Tibial nerve (tissue), 4 donors: ENCODE measurements around the gene ASTN1. TPM values are rescaled to one million over a fixed set of nuclear protein-coding genes. Genes with fewer than 3 reads are reported as not detected.

Experiments
- DNase-seq, 2 donors: peaks; one replicate each; pipeline ENCODE4 v3.0.0-alpha.2; 2019; ENCODE audit warnings: low spot score in 2 of 2
- H3K27ac ChIP-seq, 4 donors: fragments of 200-600 bp; sonication (generic) in 3 of 4; one replicate each; pipeline ENCODE4 v1.5.1; 2017 to 2019; ENCODE audit warnings: mild to moderate bottlenecking in 1 of 4
- H3K27me3 ChIP-seq, 2 donors: fragments of 200-600 bp; sonication (generic) in 1 of 2; one replicate each; pipeline versions ENCODE4 v1.5.1 to v1.6.0; 2017 to 2019
- H3K36me3 ChIP-seq, 3 donors: fragments of 200-600 bp; sonication (generic); one replicate each; pipeline ENCODE4 v1.5.1; 2018 to 2019
- H3K4me1 ChIP-seq, 4 donors: fragments of 200-600 bp; sonication (generic) in 3 of 4; one replicate each; pipeline ENCODE4 v1.5.1; 2017 to 2019
- H3K4me3 ChIP-seq, 4 donors: fragments of 200-600 bp; sonication (generic) in 3 of 4; one replicate each; pipeline ENCODE4 v1.5.1; 2017 to 2019; ENCODE audit warnings: mild to moderate bottlenecking in 1 of 4, moderate library complexity in 1 of 4
- H3K9me3 ChIP-seq, 4 donors: fragments of 200-600 bp; sonication (generic) in 3 of 4; one replicate each; pipeline ENCODE4 v1.5.1; 2017 to 2019
- EP300 ChIP-seq, 2 donors: sonication (generic); formaldehyde crosslinking; IDR thresholded peaks; one replicate each; pipeline ENCODE4 v1.6.1; 2017; ENCODE audit warnings: antibody characterized with exemption in 2 of 2, mild to moderate bottlenecking in 1 of 2
- POLR2A ChIP-seq, 2 donors: fragments of 450-650 bp; IDR thresholded peaks; one replicate each; pipeline ENCODE4 v1.6.1; 2017; ENCODE audit warnings: antibody characterized with exemption in 2 of 2, mild to moderate bottlenecking in 2 of 2, moderate library complexity in 2 of 2
- WGBS, 2 donors: methylation state at CpG; one replicate each; pipeline ENCODE4 v1.1.5; 2018; 5-methylcytosine and 5-hydroxymethylcytosine counted together
- total RNA-seq, 4 donors: library from RNA; depleted of rRNA; stranded (reverse); fragments of >200 nt; gene quantifications; one replicate each; pipeline ENCODE4 v1.1.0, GENCODE V29; 2016
- TF ChIP-seq, protein P1 (sequence below), 5 experiments: fragments of 200-600 bp in 3 of 5; fragments of 450-650 bp in 2 of 5; sonication (generic) in 3 of 5; IDR thresholded peaks; one replicate each; pipeline ENCODE4 v1.5.1; 2016 to 2019; ENCODE audit warnings: antibody characterized with exemption in 5 of 5, mild to moderate bottlenecking in 3 of 5, moderate library complexity in 2 of 5

ASTN1 gene
- total RNA-seq, 4 donors from 2014 or later, result 0.30 to 0.63 TPM; not detected in 2

DNA sequence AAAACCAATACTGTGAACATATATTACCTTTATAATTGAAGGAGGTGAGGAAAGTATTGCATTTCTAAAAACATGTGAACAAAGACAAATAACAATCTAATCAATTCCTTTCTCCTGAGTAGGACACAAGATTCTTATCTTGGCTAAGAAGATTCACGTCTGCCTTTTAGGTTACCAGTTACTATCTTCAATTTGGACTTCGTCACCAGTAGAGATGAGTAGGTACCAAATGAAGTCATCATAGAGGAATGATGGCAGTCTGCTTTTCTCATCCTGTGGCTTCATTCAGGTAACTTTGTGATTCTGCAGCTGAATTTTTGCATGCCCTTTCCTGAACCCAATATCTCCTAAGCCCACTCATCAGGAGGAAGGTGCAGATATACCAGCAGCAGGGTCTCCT, 32.4 kb downstream of the ASTN1 start:
- 93 to 97% methylated on average over 2 of the region's 2 CpGs for WGBS, 2 donors
- TF ChIP-seq EP300 (IDR thresholded peaks at IDR 0.05), result no peak
- TF ChIP-seq, protein P1, sequence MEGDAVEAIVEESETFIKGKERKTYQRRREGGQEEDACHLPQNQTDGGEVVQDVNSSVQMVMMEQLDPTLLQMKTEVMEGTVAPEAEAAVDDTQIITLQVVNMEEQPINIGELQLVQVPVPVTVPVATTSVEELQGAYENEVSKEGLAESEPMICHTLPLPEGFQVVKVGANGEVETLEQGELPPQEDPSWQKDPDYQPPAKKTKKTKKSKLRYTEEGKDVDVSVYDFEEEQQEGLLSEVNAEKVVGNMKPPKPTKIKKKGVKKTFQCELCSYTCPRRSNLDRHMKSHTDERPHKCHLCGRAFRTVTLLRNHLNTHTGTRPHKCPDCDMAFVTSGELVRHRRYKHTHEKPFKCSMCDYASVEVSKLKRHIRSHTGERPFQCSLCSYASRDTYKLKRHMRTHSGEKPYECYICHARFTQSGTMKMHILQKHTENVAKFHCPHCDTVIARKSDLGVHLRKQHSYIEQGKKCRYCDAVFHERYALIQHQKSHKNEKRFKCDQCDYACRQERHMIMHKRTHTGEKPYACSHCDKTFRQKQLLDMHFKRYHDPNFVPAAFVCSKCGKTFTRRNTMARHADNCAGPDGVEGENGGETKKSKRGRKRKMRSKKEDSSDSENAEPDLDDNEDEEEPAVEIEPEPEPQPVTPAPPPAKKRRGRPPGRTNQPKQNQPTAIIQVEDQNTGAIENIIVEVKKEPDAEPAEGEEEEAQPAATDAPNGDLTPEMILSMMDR (IDR thresholded peaks at IDR 0.05), result no peak
- TF ChIP-seq POLR2A (IDR thresholded peaks at IDR 0.05), result no peak

DNA sequence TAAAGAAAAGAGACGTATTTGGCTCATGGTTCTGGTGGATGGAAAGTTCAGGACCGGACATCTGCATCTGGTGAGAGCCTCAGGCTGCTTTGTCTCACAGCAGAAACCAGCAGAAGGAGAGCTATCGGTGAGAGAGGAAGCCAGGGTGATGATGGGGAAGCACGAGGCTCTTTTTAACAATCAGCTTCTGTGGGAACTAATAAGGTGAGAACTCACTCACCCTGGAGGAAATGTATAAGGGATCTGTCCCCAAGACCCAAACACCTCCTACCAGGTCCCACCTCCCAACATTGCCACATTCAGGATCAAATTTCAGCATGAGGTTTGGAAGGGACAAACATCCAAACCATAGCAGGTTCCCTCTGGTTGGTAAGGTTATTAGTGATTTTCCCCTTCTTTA, 32.8 kb downstream of the ASTN1 start:
- WGBS, 2 donors, result 60 to 73% methylated on average over 4 of the region's 4 CpGs
- H3K27me3 ChIP-seq, result no peaks in the 10 kb centered on the region
- H3K36me3 ChIP-seq, result no peaks in the 10 kb centered on the region
- H3K9me3 ChIP-seq, result no peaks in the 10 kb centered on the region
- no peaks in the 10 kb centered on the region for H3K4me1 ChIP-seq
- DNase-seq, result no peak
- no peak for TF ChIP-seq EP300 (IDR thresholded peaks at IDR 0.05)
- TF ChIP-seq, protein P1 (IDR thresholded peaks at IDR 0.05), result no peak
- TF ChIP-seq POLR2A (IDR thresholded peaks at IDR 0.05), result no peak
- no peak overlapping the region for H3K27ac ChIP-seq
- no peak overlapping the region for H3K4me3 ChIP-seq

More for the DNA sequence above, 32.4 kb downstream of the ASTN1 start:
- Histone ChIP-seq H3K9me3 (no peaks in the 10 kb centered on the region), H3K36me3 (no peaks in the 10 kb centered on the region), H3K27me3 (no peaks in the 10 kb centered on the region), H3K27ac (no peak overlapping the region), H3K4me3 (no peak overlapping the region), H3K4me1 (no peaks in the 10 kb centered on the region)
- no peak for DNase-seq

DNA sequence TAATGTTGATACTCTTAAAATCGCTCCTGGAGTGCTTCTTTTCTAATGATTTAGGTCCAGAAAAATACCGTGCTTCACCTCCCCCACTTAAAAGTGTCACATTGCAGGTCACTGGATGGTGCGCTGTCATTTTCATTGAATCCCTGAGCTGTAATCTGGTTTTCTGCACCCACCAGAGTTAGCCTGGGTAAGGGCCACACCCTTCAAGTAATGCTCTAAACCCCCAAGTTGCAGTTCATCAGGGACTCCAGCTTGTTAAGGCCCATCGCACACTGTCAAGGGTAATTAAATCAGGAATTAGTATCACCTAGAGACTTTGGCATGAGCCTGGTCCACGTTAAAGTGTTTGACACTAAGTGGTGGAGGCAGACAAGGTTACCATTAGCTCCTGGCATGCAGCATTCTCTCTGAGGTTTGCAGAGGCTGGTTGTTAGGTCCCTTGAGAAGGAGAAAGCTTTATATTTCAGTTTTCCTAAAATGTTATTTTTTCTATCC, 34.0 kb downstream of the ASTN1 start:
- no peak for TF ChIP-seq EP300 (IDR thresholded peaks at IDR 0.05)
- TF ChIP-seq, protein P1 (IDR thresholded peaks at IDR 0.05), result no peak
- TF ChIP-seq POLR2A (IDR thresholded peaks at IDR 0.05), result no peak
- Histone ChIP-seq H3K27me3 (no peaks in the 10 kb centered on the region), H3K9me3 (no peaks in the 10 kb centered on the region), H3K36me3 (no peaks in the 10 kb centered on the region), H3K4me3 (no peak overlapping the region), H3K4me1 (no peaks in the 10 kb centered on the region), H3K27ac (no peak overlapping the region)
- 78 to 84% methylated on average over 5 of the region's 5 CpGs for WGBS, 2 donors
- no peak for DNase-seq

DNA sequence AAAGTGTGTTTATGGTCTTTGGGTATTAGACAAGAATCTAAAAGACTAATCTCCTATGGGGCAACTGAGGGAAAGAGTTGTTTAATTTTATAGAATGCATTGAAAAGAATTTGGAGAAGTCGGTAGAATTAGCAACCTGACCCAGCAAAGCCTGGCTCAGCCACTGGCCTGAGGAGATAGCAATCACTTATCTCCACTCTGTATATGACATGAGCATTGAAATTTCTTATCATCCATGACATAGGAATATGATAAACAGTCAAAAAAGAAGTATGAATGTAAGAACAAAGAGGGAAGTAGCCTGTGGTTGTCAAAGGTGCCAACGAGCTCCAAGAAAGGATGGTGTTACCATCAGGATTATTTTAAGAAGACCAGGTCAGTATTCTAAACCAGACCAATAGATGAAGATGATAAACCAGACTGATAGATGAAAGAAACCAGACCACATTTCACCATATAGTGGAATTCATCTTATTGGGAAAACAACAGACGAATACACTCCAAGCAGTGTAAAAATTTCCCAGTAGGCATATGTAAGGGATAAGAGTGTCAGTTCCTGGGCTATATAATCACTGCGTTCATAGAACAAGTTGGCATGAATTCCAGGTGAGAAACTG, 35.7 kb downstream of the ASTN1 start:
- WGBS, 2 donors, result 80 to 85% methylated on average over 4 of the region's 4 CpGs
- no peaks in the 10 kb centered on the region for H3K27me3 ChIP-seq
- no peak for DNase-seq
- no peaks in the 10 kb centered on the region for H3K9me3 ChIP-seq
- no peak for TF ChIP-seq POLR2A (IDR thresholded peaks at IDR 0.05)
- TF ChIP-seq, protein P1 (IDR thresholded peaks at IDR 0.05), result no peak
- no peak for TF ChIP-seq EP300 (IDR thresholded peaks at IDR 0.05)
- H3K36me3 ChIP-seq, result no peaks in the 10 kb centered on the region
- H3K27ac ChIP-seq, result no peak overlapping the region
- no peak overlapping the region for H3K4me3 ChIP-seq
- H3K4me1 ChIP-seq, result no peaks in the 10 kb centered on the region

DNA sequence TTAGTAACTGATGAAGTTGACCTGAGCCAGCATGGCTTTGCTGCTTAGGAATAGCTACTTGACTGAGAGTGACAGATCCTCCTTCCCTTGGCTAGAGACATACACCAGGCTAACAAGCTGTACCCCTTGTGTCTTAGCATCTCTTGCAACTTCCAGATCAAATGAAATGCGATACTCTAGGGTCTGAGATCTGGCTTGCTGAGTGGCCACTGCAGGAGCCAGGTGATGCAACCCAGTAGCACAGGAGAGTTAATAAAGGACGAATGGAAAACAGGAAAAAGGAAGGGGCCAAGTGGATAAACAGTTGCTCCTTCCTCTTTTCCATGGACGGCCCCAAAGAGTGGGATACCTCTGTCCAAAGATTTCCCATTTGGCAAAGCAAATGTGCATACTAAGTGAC, 38.2 kb downstream of the ASTN1 start:
- no peaks in the 10 kb centered on the region for H3K4me1 ChIP-seq
- TF ChIP-seq POLR2A (IDR thresholded peaks at IDR 0.05) (no peak), EP300 (IDR thresholded peaks at IDR 0.05) (no peak)
- TF ChIP-seq, protein P1 (IDR thresholded peaks at IDR 0.05), result no peak
- WGBS, 2 donors, result 64 to 66% methylated on average over 3 of the region's 3 CpGs
- H3K27me3 ChIP-seq, result no peaks in the 10 kb centered on the region
- H3K36me3 ChIP-seq, result no peaks in the 10 kb centered on the region
- no peak for DNase-seq
- no peaks in the 10 kb centered on the region for H3K9me3 ChIP-seq
- no peak overlapping the region for H3K4me3 ChIP-seq
- no peak overlapping the region for H3K27ac ChIP-seq
